ENCODE data around the gene GNG4.
"Not testable (repeated sequence)": the region's sequence is repeated elsewhere in the genome, so short reads cannot be mapped to it uniquely, and the experiment has no call there.

GNG4 gene

GRCh38 chr1:235563513-235564061, 86.0 kb downstream of the GNG4 start:
- Mint-ChIP-seq H3K9me3 (no peaks in the 10 kb centered on the region), H3K27ac (no peak overlapping the region), H3K27me3 (ENCODE audit: low read depth) (peaks cover 11% of the 10 kb centered on the region), H3K4me1 (ENCODE audit: low read depth) (peaks cover 13% of the 10 kb centered on the region), H3K36me3 (ENCODE audit: low read depth) (no peaks in the 10 kb centered on the region), H3K4me3 (no peak overlapping the region)

- H3K36me3 Mint-ChIP-seq (ENCODE audit: low read depth): no peaks in the 10 kb centered on the region
- H3K4me1 Mint-ChIP-seq (ENCODE audit: low read depth): peaks cover 4% of the 10 kb centered on the region
- H3K4me3 Mint-ChIP-seq: no peak overlapping the region
- H3K27me3 Mint-ChIP-seq (ENCODE audit: low read depth): peaks cover 11% of the 10 kb centered on the region
- no peak overlapping the region for H3K27ac Mint-ChIP-seq
- no peaks in the 10 kb centered on the region for H3K9me3 Mint-ChIP-seq
Measured at GRCh38 chr1:235562589-235562988, 87.0 kb downstream of the GNG4 start.

GRCh38 chr1:235558621-235559169, 90.9 kb downstream of the GNG4 start:
- Mint-ChIP-seq H3K4me3 (no peak overlapping the region), H3K4me1 (ENCODE audit: low read depth) (no peaks in the 10 kb centered on the region), H3K27me3 (ENCODE audit: low read depth) (peaks cover 11% of the 10 kb centered on the region), H3K36me3 (ENCODE audit: low read depth) (no peaks in the 10 kb centered on the region), H3K27ac (no peak overlapping the region), H3K9me3 (no peaks in the 10 kb centered on the region)

- Mint-ChIP-seq H3K27me3 (ENCODE audit: low read depth) (peaks cover 11% of the 10 kb centered on the region), H3K4me1 (ENCODE audit: low read depth) (no peaks in the 10 kb centered on the region), H3K4me3 (no peak overlapping the region), H3K36me3 (ENCODE audit: low read depth) (no peaks in the 10 kb centered on the region), H3K27ac (no peak overlapping the region), H3K9me3 (no peaks in the 10 kb centered on the region)
Measured at GRCh38 chr1:235557495-235557894, 92.1 kb downstream of the GNG4 start.

GRCh38 chr1:235556807-235557206, 92.8 kb downstream of the GNG4 start:
- H3K27ac Mint-ChIP-seq: no peak overlapping the region
- H3K36me3 Mint-ChIP-seq (ENCODE audit: low read depth): no peaks in the 10 kb centered on the region
- H3K27me3 Mint-ChIP-seq (ENCODE audit: low read depth): peaks cover 7% of the 10 kb centered on the region
- no peak overlapping the region for H3K4me3 Mint-ChIP-seq
- no peaks in the 10 kb centered on the region for H3K9me3 Mint-ChIP-seq
- H3K4me1 Mint-ChIP-seq (ENCODE audit: low read depth): no peaks in the 10 kb centered on the region

- H3K4me1 Mint-ChIP-seq (ENCODE audit: low read depth): no peaks in the 10 kb centered on the region
- no peak overlapping the region for H3K4me3 Mint-ChIP-seq
- H3K27ac Mint-ChIP-seq: no peak overlapping the region
- H3K36me3 Mint-ChIP-seq (ENCODE audit: low read depth): no peaks in the 10 kb centered on the region
- H3K9me3 Mint-ChIP-seq: no peaks in the 10 kb centered on the region
- peaks cover 9% of the 10 kb centered on the region for H3K27me3 Mint-ChIP-seq (ENCODE audit: low read depth)
Measured at GRCh38 chr1:235553112-235553551, 96.5 kb downstream of the GNG4 start.

- Mint-ChIP-seq H3K9me3 (no peaks in the 10 kb centered on the region), H3K36me3 (ENCODE audit: low read depth) (no peaks in the 10 kb centered on the region), H3K27me3 (ENCODE audit: low read depth) (peaks cover 13% of the 10 kb centered on the region), H3K27ac (no peak overlapping the region), H3K4me3 (no peak overlapping the region), H3K4me1 (ENCODE audit: low read depth) (no peaks in the 10 kb centered on the region)
Measured at GRCh38 chr1:235552146-235552716, 97.4 kb downstream of the GNG4 start.

GRCh38 chr1:235549351-235550139, 100.0 kb downstream of the GNG4 start:
- H3K9me3 Mint-ChIP-seq: no peaks in the 10 kb centered on the region
- no peaks in the 10 kb centered on the region for H3K36me3 Mint-ChIP-seq (ENCODE audit: low read depth)
- no peak overlapping the region for H3K4me3 Mint-ChIP-seq
- peaks cover 22% of the 10 kb centered on the region for H3K27me3 Mint-ChIP-seq (ENCODE audit: low read depth)
- no peak overlapping the region for H3K27ac Mint-ChIP-seq
- H3K4me1 Mint-ChIP-seq (ENCODE audit: low read depth): no peaks in the 10 kb centered on the region

- not testable (repeated sequence) for H3K36me3 Mint-ChIP-seq (ENCODE audit: low read depth); H3K9me3 Mint-ChIP-seq; H3K4me1 Mint-ChIP-seq (ENCODE audit: low read depth); H3K27ac Mint-ChIP-seq; H3K4me3 Mint-ChIP-seq
- peaks cover 18% of the 10 kb centered on the region for H3K27me3 Mint-ChIP-seq (ENCODE audit: low read depth)
Measured at GRCh38 chr1:235546369-235547155, 103.0 kb downstream of the GNG4 start.

GRCh38 chr1:235545292-235545930, 104.2 kb downstream of the GNG4 start:
- no peaks in the 10 kb centered on the region for H3K4me1 Mint-ChIP-seq (ENCODE audit: low read depth)
- peaks cover 18% of the 10 kb centered on the region for H3K27me3 Mint-ChIP-seq (ENCODE audit: low read depth)
- no peaks in the 10 kb centered on the region for H3K36me3 Mint-ChIP-seq (ENCODE audit: low read depth)
- no peak overlapping the region for H3K4me3 Mint-ChIP-seq
- H3K9me3 Mint-ChIP-seq: no peaks in the 10 kb centered on the region
- H3K27ac Mint-ChIP-seq: no peak overlapping the region

- H3K9me3 Mint-ChIP-seq; H3K36me3 Mint-ChIP-seq (ENCODE audit: low read depth); H3K27ac Mint-ChIP-seq; H3K4me1 Mint-ChIP-seq (ENCODE audit: low read depth); H3K4me3 Mint-ChIP-seq: not testable (repeated sequence)
- peaks cover 13% of the 10 kb centered on the region for H3K27me3 Mint-ChIP-seq (ENCODE audit: low read depth)
Measured at GRCh38 chr1:235542845-235543244, 106.7 kb downstream of the GNG4 start.

- no peak overlapping the region for H3K4me3 Mint-ChIP-seq
- no peaks in the 10 kb centered on the region for H3K4me1 Mint-ChIP-seq (ENCODE audit: low read depth)
- H3K36me3 Mint-ChIP-seq (ENCODE audit: low read depth): no peaks in the 10 kb centered on the region
Measured at GRCh38 chr1:235533476-235534168, 116.0 kb downstream of the GNG4 start.

GRCh38 chr1:235532360-235532759, 117.2 kb downstream of the GNG4 start:
- no peak overlapping the region for H3K4me3 Mint-ChIP-seq
- H3K9me3 Mint-ChIP-seq: no peaks in the 10 kb centered on the region
- H3K36me3 Mint-ChIP-seq (ENCODE audit: low read depth): no peaks in the 10 kb centered on the region
- H3K27ac Mint-ChIP-seq: no peak overlapping the region
- no peaks in the 10 kb centered on the region for H3K4me1 Mint-ChIP-seq (ENCODE audit: low read depth)
- H3K27me3 Mint-ChIP-seq (ENCODE audit: low read depth): no peaks in the 10 kb centered on the region

More at GRCh38 chr1:235533476-235534168, 116.0 kb downstream of the GNG4 start:
- no peak overlapping the region for H3K27ac Mint-ChIP-seq
- no peaks in the 10 kb centered on the region for H3K9me3 Mint-ChIP-seq
- H3K27me3 Mint-ChIP-seq (ENCODE audit: low read depth): no peaks in the 10 kb centered on the region

All from T-helper 1 cell treated with Interleukin-12 subunit alpha and Interleukin-12 subunit beta and Interleukin-4 antibody, amounts not matched to agents 30 μg/mL and 1 μg/mL, for 36 hours (primary cell).